SK-N-SH (cell line): ENCODE measurements around the gene LPP.

Source experiments
- ELF1 ChIP-seq: IDR thresholded peaks from 2 replicates; pipeline ENCODE4 v1.4.0; 2012
- RAD21 ChIP-seq: IDR thresholded peaks from 2 replicates; pipeline ENCODE4 v1.6.1; 2012; ENCODE audit warnings: mild to moderate bottlenecking, low read length
- TF ChIP-seq, protein P1 (sequence below): fragments of 200-600 bp; sonication (generic); IDR thresholded peaks from 2 replicates; pipeline ENCODE4 v1.6.1; 2017; ENCODE audit warnings: antibody characterized with exemption, mild to moderate bottlenecking, moderate library complexity

GRCh38 chr3:188905547-188905946 is 751.6 kb downstream of the LPP start:
- TF ChIP-seq, protein P1, sequence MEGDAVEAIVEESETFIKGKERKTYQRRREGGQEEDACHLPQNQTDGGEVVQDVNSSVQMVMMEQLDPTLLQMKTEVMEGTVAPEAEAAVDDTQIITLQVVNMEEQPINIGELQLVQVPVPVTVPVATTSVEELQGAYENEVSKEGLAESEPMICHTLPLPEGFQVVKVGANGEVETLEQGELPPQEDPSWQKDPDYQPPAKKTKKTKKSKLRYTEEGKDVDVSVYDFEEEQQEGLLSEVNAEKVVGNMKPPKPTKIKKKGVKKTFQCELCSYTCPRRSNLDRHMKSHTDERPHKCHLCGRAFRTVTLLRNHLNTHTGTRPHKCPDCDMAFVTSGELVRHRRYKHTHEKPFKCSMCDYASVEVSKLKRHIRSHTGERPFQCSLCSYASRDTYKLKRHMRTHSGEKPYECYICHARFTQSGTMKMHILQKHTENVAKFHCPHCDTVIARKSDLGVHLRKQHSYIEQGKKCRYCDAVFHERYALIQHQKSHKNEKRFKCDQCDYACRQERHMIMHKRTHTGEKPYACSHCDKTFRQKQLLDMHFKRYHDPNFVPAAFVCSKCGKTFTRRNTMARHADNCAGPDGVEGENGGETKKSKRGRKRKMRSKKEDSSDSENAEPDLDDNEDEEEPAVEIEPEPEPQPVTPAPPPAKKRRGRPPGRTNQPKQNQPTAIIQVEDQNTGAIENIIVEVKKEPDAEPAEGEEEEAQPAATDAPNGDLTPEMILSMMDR = no peak
- no peak for TF ChIP-seq RAD21
- TF ChIP-seq ELF1 = no peak
